IPS-NIHi7 (cell line): ENCODE measurements around the gene NDUFB10.

ENCODE experiments used
- DNase-seq: peaks from one replicate; pipeline ENCODE4 v3.0.0; 2012; ENCODE audit warnings: mixed read lengths; ENCODE audit errors: extremely low spot score

The NDUFB10 gene

GRCh38 chr16:2001456-2002355 is 42.4 kb downstream of the NDUFB10 start:
- DNase-seq = no peak

DNA sequence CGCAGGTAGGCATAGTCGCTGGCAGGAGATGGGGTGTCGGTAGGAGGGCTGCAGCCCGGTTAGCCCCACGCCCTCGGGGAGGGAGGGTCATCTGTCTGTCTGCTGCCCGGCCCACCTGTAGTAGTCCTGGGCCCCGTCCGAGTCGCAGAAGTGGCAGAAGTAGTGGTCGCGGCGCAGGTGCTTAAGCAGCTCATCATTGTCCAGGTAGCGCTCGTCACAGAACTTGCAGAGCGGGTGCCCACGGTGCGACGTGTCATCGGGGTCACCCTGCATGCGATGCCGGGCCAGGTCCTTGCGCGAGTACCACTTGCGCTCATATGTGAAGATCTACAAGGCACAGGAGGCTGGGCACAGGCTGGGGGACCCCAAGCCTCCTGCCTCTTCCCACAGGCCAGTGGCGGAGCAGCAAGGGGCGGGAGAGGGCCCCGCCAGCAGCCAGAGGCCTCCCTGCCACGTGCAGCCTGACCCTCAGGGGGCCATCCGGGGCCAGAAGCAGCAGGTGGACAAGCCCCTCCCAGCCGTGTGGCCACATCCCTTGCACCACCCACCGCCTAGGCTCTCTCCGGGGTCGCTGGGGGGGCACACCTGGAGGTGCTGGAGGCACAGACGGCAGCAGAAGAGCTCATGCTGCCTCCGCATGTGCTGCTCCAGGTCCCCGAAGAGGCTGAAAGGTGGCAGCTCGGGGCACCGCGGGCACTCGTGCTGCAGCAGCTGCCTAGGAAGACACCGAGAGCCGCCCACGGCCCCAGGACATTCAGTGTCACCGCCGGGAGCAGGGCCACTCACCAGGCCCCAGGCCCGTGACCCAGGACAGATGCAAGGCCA is 43.3 kb downstream of the NDUFB10 start:
- no peak for DNase-seq

DNA sequence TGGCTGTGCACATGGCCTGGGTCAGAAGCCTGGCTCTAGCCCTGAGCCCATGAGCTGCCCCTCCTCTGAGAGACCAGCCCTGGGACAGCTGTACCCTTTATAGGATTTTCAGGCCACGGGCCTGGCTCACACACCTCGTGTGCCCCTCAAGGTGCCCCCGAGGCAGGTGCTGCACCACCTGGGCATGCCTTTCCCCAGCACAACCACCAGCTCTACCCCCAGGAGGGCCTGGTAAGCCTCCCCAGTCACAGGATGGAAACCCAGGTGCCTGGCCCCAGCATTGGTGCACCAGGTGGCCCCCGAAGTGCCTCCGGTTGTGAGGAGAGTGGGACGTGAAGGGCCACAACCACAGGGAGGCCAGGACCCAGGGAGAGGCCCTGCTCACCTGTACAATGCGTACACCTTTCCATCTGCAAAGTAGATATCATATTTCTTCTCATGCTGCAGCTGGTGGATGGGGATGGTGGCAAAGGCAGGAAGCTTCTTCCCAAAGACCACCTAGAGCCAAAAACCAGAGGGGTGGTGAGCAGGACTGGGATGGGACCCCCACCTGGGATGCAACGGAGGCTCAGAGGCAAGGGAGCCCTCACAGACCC is 44.0 kb downstream of the NDUFB10 start:
- no peak for DNase-seq

GRCh38 chr16:2003827-2004641 is 44.7 kb downstream of the NDUFB10 start:
- peak; percentile 96 for DNase-seq

DNA sequence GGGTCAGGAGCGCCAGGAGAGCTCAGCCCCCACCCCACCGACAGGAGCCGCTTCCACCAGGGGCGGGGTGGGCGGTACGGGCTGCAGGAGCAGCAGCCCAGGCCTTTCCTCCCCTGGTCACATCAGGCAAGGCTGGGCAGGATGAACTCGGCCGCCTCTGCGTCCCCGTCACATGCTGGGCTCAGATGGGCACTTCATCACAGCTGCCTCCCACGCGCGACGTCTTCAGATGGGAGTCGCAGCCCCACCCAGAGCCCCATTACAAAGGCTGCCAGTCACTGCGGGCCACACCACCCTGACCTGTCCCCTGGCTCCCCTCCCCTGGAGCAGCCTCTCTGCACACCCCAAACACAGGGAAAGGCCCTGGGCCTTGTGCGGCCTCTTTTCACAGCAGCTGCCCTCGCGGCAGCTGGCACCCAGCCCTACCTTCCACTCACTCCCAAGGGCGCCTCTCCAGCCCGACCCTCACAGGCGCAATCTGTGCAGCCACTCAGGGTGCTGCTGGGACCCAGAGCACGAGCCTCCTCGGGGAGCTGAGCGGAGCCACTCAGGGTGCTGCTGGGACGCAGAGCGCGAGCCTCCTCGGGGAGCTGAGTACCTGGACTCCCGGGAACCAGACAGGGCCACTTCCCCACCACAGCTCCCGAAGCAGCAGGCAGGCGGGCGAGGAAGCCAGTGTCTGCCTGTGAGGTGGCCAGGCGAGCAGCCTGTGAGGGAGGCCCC is 45.6 kb downstream of the NDUFB10 start:
- DNase-seq = no peak

DNA sequence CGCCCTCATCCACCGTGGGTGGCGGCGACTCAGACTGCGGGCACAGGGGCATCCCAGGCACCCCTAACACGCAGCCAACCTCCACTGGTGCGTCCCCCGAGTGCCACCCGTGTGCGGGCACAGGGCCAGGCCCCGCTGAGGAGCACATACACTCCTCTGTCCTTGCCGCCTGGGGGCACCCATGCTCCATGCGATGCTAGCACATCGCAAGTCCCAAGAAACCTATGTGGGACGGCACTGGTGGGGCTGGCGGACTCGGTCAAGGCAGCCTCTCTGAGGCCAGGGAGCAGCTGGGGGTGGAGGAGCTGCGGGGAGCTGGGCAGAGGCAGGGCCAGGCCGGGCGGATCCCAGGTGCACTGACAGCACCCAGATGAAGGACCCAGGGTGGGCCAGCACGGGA is 46.3 kb downstream of the NDUFB10 start:
- no peak for DNase-seq

GRCh38 chr16:2006317-2006716 is 47.0 kb downstream of the NDUFB10 start:
- no peak for DNase-seq

- DNase-seq = no peak
These were observed 47.9 kb downstream of the NDUFB10 start for GRCh38 chr16:2007081-2007836.

GRCh38 chr16:2008009-2008526 is 48.7 kb downstream of the NDUFB10 start:
- DNase-seq = no peak

GRCh38 chr16:2008631-2009163 is 49.4 kb downstream of the NDUFB10 start:
- DNase-seq = no peak

DNA sequence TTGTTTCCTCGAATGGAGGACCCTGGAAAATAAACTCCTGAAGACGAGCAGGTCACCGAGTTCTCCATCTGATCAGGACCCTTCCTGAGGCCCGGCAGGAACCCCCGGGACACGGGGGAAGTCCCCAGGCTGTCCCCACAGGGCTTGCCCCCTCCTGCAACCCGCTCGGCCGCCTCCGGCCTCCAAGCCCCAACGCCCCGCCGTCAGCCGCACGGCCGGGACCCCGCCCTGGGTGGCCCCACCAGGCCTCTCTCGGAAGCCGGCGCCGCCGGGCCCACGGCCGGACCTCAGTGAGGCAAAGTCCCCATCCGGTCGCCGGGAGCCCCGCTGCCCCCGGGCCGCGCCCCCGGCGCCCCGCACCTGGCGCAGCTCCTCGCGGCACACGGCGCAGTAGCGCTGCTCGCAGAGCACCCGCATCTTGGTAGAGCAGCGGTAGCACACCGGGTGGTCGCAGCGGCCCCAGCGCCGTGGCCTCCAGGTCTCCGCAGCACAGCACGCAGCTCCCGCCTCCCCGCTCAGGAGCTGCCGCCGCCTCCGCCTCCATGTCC is 49.9 kb downstream of the NDUFB10 start:
- no peak for DNase-seq

GRCh38 chr16:2009791-2010510 is 50.6 kb downstream of the NDUFB10 start, which contains the start of gene ZNF598:
Gene ZNF598, minus strand, starts transcription at chr16:2009821.
- peak; percentile 91 for DNase-seq
